CD4-positive, alpha-beta T cell treated with Interferon alpha-2 for 1 hour (primary cell): ENCODE measurements around the gene HSF5.
"Not testable (repeated sequence)": the region's sequence is repeated elsewhere in the genome, so short reads cannot be mapped to it uniquely, and the experiment has no call there.

ENCODE experiments used
- DNase-seq, 2 donors: peaks; one replicate each; pipeline ENCODE4 v3.0.0-alpha.2; 2020 to 2022

HSF5 gene

DNA sequence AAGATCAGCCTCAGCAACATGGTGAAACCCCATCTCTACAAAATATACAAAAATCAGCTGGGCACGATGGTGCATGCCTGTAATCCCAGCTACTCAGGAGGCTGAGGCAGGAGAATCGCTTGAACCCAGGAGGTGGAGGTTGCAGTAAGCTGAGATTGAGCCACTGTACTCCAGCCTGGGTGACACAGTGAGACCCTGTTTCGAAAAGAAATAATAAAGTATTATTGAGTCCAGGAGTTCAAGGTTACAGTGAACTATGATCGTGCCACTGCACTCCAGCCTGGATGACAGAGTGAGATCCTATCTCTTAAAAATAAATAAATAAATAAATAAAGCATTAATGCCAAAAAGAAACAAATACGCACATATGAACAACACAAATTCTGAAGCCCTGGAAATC is 6.4 kb downstream of the HSF5 start:
- not testable (repeated sequence) for DNase-seq

DNA sequence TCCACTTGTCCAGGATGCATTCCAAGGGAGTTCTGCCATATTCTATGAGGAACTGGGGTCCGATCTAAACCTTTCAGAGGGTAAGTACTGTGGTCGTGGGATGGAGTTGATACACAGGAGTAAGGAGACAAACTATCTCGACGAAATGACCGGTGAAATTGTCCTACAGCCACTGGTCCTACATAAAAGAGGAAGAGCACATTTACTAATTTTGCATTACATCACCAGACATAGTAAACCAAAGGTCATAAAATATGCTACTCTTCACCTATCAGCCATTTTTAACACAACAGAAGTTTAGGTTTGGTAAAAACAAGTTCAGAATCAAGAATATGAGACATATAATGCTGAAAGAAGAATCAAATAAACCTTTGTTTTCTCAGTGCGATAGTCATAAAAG is 8.1 kb downstream of the HSF5 start:
- DNase-seq, result no peak

DNA sequence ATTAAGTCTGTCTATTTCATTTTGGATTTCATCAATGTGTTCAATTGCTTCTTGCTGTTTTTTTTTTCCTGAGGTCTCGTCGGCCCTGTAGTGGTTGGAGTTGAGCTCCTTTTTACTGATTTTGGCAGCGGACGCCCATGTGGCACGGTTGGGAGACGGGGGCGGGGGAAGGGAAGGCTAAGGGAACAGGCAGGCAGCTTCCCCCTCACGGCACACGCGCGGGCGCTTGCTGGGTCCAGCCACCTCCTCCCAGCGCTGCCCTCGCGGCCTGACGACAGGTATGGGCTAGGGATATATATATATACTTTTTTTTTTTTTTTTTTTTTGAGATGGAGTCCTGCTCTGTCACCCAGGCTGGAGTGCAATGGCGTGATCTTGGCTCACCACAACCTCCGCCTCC is 11.4 kb downstream of the HSF5 start:
- DNase-seq, result no peak

DNA sequence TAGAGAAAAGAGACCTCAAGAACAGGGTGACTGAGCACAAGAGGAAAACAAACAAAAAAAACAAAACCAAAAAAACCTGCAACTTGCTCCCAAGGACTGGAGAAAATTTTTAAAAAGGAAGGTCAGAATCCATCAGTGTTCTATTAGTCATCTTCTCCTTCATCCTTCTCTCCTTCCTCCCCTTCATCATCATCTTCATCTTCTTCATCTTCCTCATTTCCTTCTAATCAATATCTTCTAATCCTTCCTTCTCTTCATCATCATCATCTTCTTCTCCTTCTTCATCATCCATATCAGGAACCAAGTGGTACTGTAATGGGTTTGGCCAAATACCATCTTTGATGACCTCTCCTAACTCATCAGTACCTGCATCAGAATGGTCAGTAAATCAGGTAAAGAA is 12.2 kb downstream of the HSF5 start:
- DNase-seq, result no peak

DNA sequence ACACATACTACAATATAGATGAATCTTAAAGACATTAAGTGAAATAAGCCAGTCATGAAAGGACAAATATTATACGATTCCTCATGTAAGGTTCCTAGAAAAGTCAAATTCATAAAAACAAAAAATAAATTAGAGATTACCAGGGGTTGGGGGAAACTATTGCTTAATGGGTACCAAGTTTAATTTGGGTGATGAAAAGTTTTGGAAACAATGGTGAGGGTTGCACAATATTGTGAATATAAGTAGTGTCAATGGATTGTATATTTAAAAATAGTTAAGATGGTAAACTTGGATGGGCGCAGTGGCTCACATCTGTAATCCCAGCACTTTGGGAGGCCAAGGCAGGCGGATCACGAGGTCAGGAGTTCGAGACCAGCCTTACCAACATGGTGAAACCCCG is 17.9 kb downstream of the HSF5 start:
- DNase-seq, result no peak

DNA sequence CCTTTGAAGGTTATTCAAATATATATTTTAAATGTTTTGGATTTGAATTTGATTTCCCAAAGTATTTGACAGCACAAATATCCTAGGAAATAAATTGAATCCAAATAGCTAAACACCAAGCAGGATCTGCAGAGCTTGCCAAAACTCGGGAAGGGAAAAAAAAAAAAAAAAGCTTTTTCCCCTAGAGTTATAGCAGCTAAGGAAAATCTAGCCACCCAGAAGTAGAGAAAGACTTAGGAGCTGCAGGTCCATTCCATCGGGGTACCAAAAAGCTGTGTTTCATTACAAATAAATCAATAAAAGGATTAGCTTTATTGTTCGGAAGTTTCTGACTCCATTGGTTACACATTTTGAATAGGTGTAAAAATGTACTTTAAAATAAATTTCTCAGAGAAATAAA is 19.3 kb downstream of the HSF5 start:
- no peak for DNase-seq

DNA sequence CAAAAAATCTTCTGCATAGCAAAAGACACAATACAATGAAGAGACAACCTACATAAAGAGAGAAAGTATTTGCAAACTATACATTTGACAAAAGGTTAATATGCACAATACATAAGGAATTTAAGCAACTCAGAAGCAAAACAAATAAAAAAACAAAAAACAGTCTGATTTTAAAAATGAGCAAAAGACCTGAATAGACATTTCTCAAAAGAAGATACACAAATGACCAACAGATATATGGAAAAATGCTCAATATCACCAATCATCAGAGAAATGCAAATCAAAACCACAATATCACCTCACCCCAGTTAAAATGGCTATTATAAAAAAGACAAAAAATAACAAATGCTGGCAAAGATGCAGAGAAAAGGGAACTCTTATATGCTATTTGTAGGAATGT is 32.7 kb downstream of the HSF5 start:
- DNase-seq, result no peak

DNA sequence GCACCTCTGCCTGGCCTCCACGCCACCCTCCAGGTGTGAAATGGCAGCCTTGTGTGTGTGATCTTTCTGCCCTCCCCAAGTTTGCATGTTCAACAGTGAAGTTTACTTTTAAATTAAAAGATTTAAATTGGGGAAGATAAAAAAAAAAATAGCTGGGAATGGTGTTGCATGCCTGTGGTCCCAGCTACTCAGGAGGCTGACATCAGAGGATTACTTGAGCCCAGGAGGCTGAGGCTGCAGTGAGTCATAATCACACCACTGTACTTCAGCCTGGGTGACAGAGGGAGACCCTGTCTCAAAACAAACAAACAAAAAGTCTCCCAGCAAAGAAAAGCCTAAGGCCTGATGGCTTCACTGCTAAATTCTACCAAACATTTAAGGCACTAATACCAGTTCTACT is 35.5 kb downstream of the HSF5 start:
- DNase-seq, result no peak

DNA sequence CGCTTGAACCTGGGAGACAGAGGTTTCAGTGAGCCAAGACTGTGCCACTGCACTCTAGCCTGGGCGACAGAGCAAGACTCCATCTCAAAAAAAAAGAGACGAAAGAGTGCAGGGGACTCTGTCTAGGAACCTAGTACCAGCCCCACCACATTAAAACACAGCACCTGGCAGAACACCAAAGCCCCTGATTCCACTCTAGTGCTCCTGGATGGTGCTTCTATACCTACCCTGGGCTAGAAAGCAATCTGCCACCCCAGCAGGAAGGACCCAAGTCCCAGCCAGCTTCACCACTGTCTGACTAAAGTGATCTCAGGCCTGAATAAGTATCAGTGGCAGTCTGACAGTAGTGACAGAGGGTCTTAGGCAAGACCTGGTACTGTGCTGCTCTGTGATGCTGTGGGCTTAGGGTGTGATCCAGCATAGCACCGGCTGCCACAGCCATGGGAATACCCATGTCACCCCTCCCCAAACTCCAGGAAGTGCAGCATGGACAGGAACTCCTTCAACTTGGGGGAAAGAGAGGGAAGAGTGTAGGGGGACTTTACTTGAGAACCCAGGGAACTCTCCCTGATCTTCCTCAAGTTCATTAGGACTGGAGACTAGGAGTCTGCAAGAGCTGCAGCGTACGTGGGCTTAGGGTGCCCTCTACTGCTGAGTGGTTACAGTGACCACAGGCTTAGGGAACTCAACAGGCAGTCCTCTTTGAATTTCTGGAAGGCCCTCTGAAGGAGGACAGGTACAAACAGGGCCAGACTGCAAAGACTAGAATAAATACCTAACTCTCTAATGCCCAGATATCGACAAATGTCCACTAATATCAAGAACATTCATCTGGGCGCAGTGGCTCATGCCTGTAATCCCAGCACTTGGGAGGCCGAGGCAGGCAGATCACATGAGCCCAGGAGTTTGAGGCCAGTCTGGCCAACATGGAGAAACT is 40.9 kb downstream of the HSF5 start:
- DNase-seq, result peak; percentile 69 to 73

DNA sequence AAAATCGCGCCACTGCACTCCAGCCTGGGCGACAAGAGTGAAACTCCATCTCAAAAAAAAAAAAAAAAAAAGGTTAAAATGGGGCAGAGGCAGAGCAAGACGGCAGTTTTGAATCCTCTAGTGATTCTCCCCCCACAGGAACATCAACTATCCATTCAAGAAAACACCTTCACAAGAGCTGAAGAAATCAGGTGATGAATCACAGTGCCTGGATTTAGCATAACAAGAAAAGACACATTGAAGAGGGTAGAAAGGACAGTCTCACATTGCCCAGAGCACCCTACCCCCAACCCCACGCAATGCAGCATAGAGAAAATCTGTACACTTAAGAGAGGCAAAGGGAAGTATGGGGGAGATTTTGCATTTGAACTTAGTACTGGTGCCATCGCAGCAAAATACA is 42.1 kb downstream of the HSF5 start:
- DNase-seq, result no peak

DNA sequence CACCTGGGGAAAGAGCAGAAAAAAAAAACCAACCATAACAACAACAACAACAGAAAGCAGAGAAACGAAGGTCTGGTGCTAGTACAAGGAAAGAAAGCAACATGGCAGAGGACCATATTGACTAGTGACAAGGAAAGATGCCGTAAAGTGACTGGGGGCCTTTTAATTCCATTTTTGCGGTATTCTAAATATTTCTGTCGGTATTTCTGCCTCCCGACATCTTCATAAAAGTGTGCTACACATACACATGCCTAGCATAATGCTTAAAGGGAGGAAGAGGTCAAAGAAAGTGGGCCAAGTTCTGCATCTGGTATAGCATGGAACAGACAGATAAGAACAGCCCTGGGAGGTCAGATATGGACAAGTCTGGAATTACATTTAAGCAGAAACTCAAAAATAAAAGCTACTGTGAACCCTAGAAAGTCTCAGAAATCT is 51.4 kb downstream of the HSF5 start:
- no peak for DNase-seq

DNA sequence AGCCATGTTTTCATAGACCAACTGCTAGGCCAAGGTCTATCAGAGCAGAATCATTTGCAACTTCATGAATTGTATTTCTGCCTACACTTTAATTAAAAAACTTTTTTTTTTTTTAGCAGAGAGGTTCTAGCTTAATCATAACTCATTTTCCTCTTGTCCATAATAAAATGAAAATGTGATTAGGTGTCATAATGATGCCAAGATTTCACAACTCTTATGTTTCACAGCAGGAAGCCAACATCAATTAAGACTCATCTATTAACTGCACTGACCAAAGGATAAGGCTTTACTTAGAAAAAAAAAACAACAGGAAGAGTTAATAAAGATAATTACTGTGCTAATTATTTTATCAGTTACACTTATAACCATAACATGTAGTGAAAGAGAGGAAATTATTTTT is 52.0 kb downstream of the HSF5 start:
- DNase-seq, result no peak

DNA sequence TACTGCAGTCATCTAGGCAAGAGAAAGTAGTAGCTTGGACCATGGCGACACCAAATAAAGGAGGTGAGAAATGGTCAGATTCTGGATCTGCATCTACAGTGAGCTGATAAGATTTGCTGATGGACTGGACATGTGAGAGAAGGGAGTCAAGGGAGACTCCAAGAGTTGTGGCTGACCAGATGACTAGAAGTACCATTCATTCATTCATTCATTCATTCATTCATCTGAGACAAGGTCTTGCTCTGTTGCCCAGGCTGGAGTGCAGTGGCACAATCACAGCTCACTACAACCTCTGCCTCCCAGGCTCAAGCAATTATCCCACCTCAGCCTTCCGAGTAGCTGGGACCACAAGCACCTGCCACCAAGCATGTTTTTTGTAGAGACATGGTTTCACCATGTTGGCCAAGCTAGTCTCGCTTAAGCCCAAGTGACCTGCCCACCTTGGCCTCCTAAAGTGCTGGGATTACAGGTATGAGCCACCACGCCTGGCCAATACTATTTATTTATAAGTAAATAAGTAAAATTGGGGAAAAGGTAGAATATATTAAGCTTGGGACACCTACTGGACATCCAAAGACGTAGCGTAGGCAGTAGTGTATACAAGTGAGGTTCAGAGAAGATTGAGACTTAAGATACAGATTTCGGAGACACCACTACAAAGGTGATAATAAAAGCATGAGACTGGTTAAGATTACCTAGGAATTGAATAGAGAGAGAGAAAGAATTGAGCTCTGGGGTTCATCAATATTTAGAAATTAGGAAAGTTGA is 55.2 kb downstream of the HSF5 start:
- DNase-seq, result no peak

DNA sequence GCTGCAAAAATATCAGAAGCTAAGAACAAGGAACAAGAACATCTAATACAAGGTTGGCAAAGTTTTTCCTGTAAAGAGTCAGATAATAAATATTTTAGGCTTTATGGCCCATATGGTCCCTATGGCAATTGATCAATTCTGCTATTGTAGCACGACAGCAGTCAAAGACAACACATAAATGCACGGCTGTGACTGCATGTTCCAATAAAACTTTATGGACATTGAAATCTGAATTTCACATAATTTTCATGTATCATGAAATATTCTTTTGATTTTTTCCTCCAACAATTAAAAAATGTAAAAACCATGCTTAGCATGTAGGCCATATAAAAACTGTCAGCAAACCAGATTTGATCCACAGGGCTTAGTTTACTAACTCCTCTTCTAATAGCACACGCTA is 60.4 kb downstream of the HSF5 start:
- no peak for DNase-seq

DNA sequence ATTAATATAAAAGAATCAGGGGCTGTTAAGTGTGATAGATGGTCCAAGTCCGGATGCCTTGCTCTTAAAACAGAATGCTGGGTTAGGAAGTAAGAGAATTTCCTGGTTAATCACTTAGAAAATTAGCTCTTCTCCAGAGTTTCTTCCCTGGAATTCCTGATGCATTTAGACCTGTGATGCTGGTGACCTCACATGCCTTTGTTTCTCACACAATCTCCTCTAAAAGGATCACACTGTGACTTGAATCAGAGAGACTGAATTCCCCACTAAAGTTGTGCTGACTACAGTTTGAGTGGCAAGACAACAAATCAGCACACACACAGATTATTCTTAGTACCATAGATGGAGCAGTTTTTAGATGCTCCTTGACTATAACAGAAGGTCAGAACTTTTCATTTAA is 66.5 kb downstream of the HSF5 start:
- no peak for DNase-seq

DNA sequence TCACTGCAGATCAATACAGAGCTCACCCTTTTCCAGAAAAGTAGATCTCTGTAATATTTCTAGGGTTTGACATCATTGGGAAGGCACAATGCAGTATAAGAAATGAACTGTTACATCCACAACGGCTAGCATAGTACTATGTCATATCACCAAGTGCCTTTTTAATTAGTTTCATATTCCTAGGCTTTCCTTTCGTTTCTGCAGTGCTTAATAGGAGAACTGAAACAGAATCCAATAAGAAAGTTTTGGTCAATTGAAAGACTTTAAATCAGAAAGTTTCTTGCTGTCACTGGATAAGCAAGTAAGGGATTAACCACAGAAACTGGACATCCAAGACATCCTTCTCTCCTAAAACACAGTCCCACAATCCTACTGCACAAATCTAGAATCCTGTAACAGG is 67.4 kb downstream of the HSF5 start:
- peak in 1 of 2 donors; percentile 14 for DNase-seq

DNA sequence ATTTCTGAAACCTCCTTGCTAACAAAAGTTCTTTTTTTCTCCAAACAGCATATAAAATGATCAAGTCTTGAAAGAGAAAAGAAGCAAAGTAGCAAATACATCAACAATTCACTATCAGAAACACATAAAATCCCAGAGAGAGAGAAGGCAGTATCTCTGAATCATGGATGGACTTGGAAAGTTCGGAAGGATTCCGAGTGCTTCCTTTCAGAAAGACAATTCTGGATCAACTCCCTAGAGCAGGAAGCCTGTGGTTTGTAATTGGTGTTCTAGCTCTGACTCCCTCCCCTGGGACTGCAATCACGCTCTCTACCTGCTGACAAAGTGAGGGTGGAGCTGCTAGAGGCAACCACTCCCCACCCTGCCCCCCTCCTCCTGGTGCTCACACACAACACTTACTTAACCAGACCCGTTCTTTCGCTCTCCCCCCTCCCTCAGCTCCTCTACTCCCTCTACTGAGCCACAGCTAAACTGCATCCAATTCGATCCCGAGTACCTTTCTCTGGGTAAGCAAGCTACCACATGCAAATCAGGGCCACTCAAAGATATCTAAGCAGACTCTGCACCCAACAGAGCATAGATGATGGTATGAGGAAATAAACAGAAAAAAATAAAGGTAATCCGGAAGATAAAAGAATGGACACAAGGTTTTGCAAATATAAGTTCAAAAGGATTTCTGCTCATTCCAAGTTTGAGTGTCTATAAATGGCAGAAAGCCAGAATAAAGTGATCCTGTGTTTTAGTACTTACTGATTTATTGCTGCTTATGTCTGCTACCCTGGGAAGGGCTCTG is 70.7 kb downstream of the HSF5 start, which contains the start of gene RNF43:
TSS of gene RNF43 (minus strand) at position 235 of the 793 bp plus-strand sequence. CDS start 1,957 bp downstream, outside the sequence.
- DNase-seq, result peak; percentile 92

DNA sequence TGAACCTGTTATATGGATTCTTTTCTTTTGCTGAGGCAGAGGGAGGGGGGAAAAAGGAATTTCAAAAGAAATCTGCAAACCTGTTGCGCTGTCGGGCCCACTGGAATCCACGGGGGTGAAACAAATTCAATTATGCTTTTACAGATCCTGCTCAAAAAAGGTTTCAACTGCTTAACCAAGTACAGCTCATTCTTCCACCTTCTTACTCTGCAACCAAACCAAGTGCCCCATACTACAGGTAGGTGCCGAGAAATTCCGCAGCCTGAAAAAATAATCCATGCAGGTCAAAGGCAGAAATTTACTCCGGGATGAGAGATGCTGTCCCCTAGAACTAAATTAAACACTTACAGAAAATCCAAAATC is 71.3 kb downstream of the HSF5 start:
- no peak for DNase-seq

DNA sequence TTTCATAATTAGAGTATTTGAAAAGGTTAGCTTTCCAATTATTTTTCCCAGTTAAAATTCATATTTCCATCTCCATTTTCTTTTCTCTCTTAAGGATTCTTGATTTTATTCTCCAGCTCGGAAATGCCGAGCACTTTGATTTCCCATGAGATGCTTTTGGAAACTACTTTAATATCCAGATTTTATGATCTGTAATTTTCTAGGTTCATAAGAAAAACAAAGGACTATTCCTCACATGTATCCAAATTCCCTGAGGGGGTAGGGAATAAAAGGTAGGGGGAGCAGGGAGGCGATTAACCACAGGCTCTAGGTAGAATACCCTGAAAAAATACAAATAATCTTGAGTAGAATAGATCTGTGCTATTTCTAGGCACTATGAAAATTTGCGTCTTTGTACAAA is 71.8 kb downstream of the HSF5 start:
- no peak for DNase-seq

DNA sequence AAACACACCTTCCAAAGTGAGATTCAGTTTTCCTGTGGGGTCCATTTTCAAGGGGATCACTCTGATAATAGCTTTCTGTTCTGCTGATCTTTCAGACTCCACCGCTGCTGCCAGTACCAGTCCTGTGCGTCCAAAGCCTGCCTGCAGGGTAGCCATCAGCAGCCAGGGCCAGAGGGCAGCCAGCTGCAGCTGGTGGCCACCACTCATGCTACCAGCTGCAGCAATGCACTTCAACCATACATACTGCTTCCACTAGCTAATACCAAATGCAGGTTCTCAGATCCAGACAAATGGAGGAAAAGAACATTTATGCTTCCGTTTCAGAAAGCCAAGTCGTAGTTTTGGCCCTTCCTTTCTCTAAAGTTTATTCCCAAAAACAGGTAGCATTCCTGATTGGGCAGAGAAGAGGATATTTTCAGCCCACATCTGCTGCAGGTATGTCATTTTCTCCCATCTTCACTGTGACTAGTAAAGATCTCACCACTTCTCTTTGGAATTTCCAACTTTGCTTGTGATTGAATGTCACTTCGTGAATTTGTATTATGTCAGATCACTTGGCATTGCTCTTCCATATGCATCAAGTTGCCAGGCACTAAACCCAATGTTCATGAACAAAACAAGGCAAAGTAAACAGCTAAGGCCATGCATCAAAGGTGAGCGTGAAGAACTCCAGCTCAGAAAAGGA is 72.7 kb downstream of the HSF5 start:
- no peak for DNase-seq

DNA sequence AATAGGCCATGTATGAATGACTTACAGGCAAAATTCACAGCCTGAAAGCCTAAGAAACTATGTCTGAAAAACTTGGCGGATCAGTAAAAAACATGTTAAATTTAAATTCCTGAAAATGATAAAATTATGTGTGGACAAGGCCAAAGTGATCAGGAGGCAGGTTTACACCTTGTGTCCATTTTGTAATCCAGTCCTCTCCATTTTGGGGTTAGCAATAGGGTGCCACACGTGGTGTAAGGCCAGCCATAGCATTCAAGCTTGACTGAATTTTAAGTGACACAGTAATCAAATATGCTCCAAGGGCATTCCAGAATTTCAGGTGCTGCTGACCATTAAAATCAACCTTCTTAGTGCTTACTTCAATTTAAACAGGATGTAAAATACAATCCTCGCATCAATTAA is 73.6 kb downstream of the HSF5 start:
- DNase-seq, result no peak

DNA sequence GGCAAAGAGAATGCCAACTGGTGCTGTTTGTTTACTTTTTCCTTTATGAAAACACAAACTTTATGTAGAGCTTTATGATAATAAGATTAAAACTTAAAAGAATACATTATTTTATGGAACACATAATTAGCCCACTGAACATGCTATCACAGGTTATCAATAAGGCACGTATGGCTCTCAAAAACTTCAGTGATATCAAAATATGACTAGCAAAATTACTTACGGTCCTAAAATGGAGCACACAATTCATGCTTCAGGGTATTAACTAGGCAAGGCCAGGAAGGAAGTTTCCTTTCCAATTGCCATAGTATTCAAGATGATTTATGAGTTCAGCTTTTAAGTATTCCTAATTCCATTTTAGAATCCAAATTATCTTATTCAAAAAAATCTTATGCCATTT is 74.5 kb downstream of the HSF5 start:
- DNase-seq, result no peak
